ENCODE data around the gene DTNB.

The DTNB gene

GRCh38 chr2:25335971-25336370 lies 337.4 kb downstream of the DTNB start:
- DNase-seq = no peak

GRCh38 chr2:25335204-25335603 lies 338.2 kb downstream of the DTNB start:
- DNase-seq = no peak

- no peak for DNase-seq
These were observed 338.9 kb downstream of the DTNB start for GRCh38 chr2:25334482-25334881.

GRCh38 chr2:25333981-25334380 lies 339.4 kb downstream of the DTNB start:
- DNase-seq = no peak

GRCh38 chr2:25332571-25332970 lies 340.8 kb downstream of the DTNB start:
- no peak for DNase-seq

DNA sequence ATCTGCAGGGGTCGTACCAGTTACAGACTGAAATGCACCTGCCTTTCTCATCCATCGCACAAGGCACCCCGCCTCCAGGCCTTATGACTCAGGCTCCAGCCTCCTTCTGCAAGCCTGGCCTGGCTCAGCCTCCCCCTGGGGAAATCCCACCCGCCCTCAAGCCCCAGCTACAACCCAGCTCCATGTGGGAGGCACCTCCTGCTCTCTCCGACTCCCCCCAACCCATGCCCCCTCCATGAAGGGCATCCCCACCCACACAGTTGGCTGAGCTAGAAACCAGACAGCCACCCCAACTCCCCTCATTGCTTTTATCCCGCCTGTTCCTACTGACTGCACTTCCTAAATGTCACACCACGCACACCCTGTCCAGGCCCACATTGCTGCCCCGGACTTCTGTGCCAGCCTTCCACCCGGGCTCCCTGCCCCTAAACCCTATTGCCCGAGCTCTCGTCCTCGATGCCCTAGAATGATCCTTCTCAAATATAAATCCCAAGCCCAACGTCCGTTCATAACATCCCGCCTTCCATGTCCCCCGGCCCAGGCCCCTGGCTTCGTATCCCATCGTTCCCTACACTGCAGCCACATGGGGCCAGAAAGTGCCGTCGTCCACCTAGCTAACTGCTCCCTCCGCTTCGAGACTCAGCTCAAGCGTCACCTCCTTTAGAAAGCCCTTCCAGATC lies 341.6 kb downstream of the DTNB start:
- peak; percentile 76 to 80 for DNase-seq

DNA sequence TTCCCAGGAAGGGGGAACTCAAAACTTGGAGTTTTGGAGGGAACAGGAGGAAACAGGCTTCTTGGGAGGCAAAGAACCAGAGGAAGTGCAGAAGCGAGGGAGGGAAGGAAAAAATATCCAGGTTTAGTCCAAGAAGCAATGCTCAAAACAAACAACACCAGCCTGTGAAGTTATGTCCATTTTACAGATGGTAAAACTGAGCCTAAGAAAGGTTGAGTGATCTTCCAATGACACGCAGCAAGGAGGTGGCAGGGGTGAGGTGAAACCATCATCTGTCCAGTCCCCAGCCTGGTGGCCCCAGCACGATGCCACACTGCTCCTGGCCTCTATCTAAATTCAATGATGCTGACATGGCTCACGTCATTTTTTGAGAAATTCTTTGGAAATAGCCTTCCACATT lies 342.4 kb downstream of the DTNB start:
- DNase-seq = no peak

GRCh38 chr2:25330273-25330672 lies 343.1 kb downstream of the DTNB start:
- no peak for DNase-seq

- no peak for DNase-seq
These were observed 345.0 kb downstream of the DTNB start for GRCh38 chr2:25328152-25329085.
